ENCODE data around the gene RSPH10B.
"Not testable (repeated sequence)": the region's sequence is repeated elsewhere in the genome, so short reads cannot be mapped to it uniquely, and the experiment has no call there.

Gene RSPH10B

DNA sequence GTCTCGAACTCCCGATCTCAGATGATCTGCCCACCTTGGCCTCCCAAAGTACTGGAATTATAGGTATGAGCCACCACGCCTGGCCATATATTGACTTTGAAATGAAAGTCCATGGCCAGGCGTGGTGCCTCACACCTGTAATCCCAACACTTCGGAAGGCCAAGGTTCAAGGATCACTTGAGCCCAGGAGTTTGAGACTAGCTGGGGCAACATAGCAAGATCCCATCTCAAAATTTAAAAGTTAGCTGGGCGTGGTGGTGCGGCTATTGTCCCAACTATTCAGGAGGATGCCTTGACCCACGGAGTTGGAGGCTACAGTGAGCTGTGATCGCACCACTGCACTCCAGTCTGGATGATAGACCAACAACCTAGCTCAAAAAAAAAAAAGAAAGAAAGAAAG lies 78.0 kb downstream of the RSPH10B start:
- H3K79me1 ChIP-seq (ENCODE audit: low read length), result no peaks in the 10 kb centered on the region
- WGBS (ENCODE audit: extremely low coverage, insufficient coverage, low lambda C conversion rate), result no CpG with 5 or more reads among the region's 9 CpGs
- H3K27me3 ChIP-seq (ENCODE audit: insufficient read depth, low read length, poor library complexity), result no peaks in the 10 kb centered on the region
- no peak overlapping the region for H4K5ac ChIP-seq (ENCODE audit: low read length)
- H3K79me2 ChIP-seq (ENCODE audit: control insufficient read depth, insufficient read depth, low read length), result no peaks in the 10 kb centered on the region
- no peak overlapping the region for H3K27ac ChIP-seq (ENCODE audit: low read depth, low read length)
- no peak overlapping the region for H3K4me3 ChIP-seq (ENCODE audit: low read length)
- H3K36me3 ChIP-seq (ENCODE audit: control insufficient read depth, insufficient read depth, low read length), result no peaks in the 10 kb centered on the region
- no peak overlapping the region for H4K8ac ChIP-seq (ENCODE audit: low read depth, low read length)
- H2BK120ac ChIP-seq (ENCODE audit: low read depth, low read length), result no peak overlapping the region
- no peak overlapping the region for H2AK5ac ChIP-seq (ENCODE audit: low read length)
- no peak overlapping the region for H3K23ac ChIP-seq (ENCODE audit: low read length)
- no peak overlapping the region for H3K4me2 ChIP-seq (ENCODE audit: low read length)
- DNase-seq, result no peak
- no peak overlapping the region for H2BK15ac ChIP-seq (replicated peaks; ENCODE audit: low read depth)
- H2BK5ac ChIP-seq (ENCODE audit: low read length), result no peak overlapping the region
- no peak overlapping the region for H3K18ac ChIP-seq (ENCODE audit: low read length)
- H3K56ac ChIP-seq (ENCODE audit: low read length), result no peak overlapping the region
- no peak overlapping the region for H3K9ac ChIP-seq (ENCODE audit: low read length)
- H3K4me1 ChIP-seq (ENCODE audit: control insufficient read depth, low read depth, low read length), result no peaks in the 10 kb centered on the region
- no peak overlapping the region for H3K4ac ChIP-seq (ENCODE audit: low read depth, low read length)

GRCh38 chr7:5890244-5890643 lies 80.2 kb downstream of the RSPH10B start:
- not testable (repeated sequence) for H2BK120ac ChIP-seq (ENCODE audit: low read depth, low read length); H3K56ac ChIP-seq (ENCODE audit: low read length); H3K4me1 ChIP-seq (ENCODE audit: control insufficient read depth, low read depth, low read length); H3K79me1 ChIP-seq (ENCODE audit: low read length); H2BK15ac ChIP-seq (replicated peaks; ENCODE audit: low read depth); H4K5ac ChIP-seq (ENCODE audit: low read length); H3K36me3 ChIP-seq (ENCODE audit: control insufficient read depth, insufficient read depth, low read length); H3K79me2 ChIP-seq (ENCODE audit: control insufficient read depth, insufficient read depth, low read length); H3K9ac ChIP-seq (ENCODE audit: low read length); H3K27me3 ChIP-seq (ENCODE audit: insufficient read depth, low read length, poor library complexity); H3K23ac ChIP-seq (ENCODE audit: low read length); H2AK5ac ChIP-seq (ENCODE audit: low read length); H3K4me3 ChIP-seq (ENCODE audit: low read length); H3K27ac ChIP-seq (ENCODE audit: low read depth, low read length); H4K8ac ChIP-seq (ENCODE audit: low read depth, low read length); H3K4me2 ChIP-seq (ENCODE audit: low read length); H2BK5ac ChIP-seq (ENCODE audit: low read length); H3K4ac ChIP-seq (ENCODE audit: low read depth, low read length); DNase-seq; H3K18ac ChIP-seq (ENCODE audit: low read length)
- no CpG with 5 or more reads among the region's 2 CpGs for WGBS (ENCODE audit: extremely low coverage, insufficient coverage, low lambda C conversion rate)

DNA sequence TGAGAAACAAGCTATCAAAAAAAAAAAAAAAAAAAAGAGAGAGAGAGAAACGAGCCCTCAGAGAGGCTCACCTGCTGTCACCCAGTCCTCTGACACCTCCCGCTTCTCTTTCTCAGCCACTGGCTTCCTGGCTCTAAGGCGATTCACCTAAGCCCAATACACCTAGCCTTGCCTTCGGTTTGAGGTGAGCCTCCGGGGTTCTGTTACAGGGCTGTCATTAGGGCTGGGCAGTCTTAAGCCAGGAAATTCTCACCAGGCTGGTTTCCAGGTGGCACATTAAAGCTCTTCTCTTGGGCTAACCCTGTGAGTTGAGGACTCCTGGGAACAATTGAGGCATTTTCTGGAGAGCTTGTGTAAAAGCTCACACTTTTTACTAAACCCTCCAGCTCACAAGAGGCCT lies 82.5 kb downstream of the RSPH10B start:
- not testable (repeated sequence) for H3K4me1 ChIP-seq (ENCODE audit: control insufficient read depth, low read depth, low read length); H4K5ac ChIP-seq (ENCODE audit: low read length); H3K27ac ChIP-seq (ENCODE audit: low read depth, low read length); H3K9ac ChIP-seq (ENCODE audit: low read length); H3K4me3 ChIP-seq (ENCODE audit: low read length); H3K4me2 ChIP-seq (ENCODE audit: low read length); H3K36me3 ChIP-seq (ENCODE audit: control insufficient read depth, insufficient read depth, low read length); H2BK15ac ChIP-seq (replicated peaks; ENCODE audit: low read depth); H4K8ac ChIP-seq (ENCODE audit: low read depth, low read length); H3K56ac ChIP-seq (ENCODE audit: low read length); H2AK5ac ChIP-seq (ENCODE audit: low read length); H3K79me1 ChIP-seq (ENCODE audit: low read length); DNase-seq; H3K23ac ChIP-seq (ENCODE audit: low read length); H2BK5ac ChIP-seq (ENCODE audit: low read length); H3K27me3 ChIP-seq (ENCODE audit: insufficient read depth, low read length, poor library complexity); H3K18ac ChIP-seq (ENCODE audit: low read length); H2BK120ac ChIP-seq (ENCODE audit: low read depth, low read length); H3K4ac ChIP-seq (ENCODE audit: low read depth, low read length); H3K79me2 ChIP-seq (ENCODE audit: control insufficient read depth, insufficient read depth, low read length)
- WGBS (ENCODE audit: extremely low coverage, insufficient coverage, low lambda C conversion rate), result no CpG with 5 or more reads among the region's 5 CpGs

DNA sequence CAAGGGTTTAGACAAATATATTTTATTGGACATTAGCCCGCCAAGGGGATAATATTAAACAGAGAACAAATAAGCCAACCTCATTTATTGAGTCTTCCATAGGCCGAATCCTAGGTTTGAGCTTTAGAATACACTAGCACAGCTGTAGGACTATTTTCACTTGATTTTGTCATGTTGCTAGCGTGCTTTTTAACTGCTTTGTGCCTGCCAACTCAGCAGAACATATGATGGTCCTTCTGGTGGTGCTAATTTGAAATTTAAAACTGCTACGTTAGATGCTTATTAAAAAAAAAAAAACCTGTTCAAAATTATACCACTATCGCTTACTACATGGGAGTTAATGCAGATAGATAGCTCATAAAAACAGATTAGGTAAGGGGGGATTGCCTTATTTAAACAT lies 86.1 kb downstream of the RSPH10B start:
- WGBS (ENCODE audit: extremely low coverage, insufficient coverage, low lambda C conversion rate), result no CpG with 5 or more reads among the region's 5 CpGs

DNA sequence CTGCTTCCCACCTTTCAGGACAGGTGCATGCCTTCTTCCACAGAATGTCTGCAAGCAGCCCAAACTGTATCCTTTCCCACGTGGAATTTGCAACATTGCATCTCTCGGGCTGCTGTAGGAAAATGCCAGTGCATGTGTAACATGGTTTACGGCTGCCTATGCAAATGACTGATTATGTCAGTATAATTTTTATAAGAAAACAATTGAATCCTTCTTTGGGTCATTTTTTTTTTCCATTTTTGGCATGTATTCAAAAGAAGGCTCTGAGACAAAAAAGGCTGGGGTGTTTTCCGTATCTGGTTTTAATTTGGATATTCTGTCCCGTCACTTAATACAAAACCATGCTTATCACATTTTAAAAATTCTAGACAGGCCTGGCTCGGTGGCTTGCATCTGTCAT lies 90.4 kb downstream of the RSPH10B start:
- not testable (repeated sequence) for H3K27me3 ChIP-seq (ENCODE audit: insufficient read depth, low read length, poor library complexity); H3K36me3 ChIP-seq (ENCODE audit: control insufficient read depth, insufficient read depth, low read length); H2BK120ac ChIP-seq (ENCODE audit: low read depth, low read length); H2BK5ac ChIP-seq (ENCODE audit: low read length); H3K4me1 ChIP-seq (ENCODE audit: control insufficient read depth, low read depth, low read length); H3K4ac ChIP-seq (ENCODE audit: low read depth, low read length); H3K23ac ChIP-seq (ENCODE audit: low read length); H4K5ac ChIP-seq (ENCODE audit: low read length); H3K9ac ChIP-seq (ENCODE audit: low read length); H2AK5ac ChIP-seq (ENCODE audit: low read length); H3K79me1 ChIP-seq (ENCODE audit: low read length); H3K4me3 ChIP-seq (ENCODE audit: low read length); H3K56ac ChIP-seq (ENCODE audit: low read length); H3K27ac ChIP-seq (ENCODE audit: low read depth, low read length); H3K4me2 ChIP-seq (ENCODE audit: low read length); H4K8ac ChIP-seq (ENCODE audit: low read depth, low read length); DNase-seq; H3K18ac ChIP-seq (ENCODE audit: low read length); H2BK15ac ChIP-seq (replicated peaks; ENCODE audit: low read depth); H3K79me2 ChIP-seq (ENCODE audit: control insufficient read depth, insufficient read depth, low read length)
- no CpG with 5 or more reads among the region's 6 CpGs for WGBS (ENCODE audit: extremely low coverage, insufficient coverage, low lambda C conversion rate)

More for the DNA sequence above, 86.1 kb downstream of the RSPH10B start:
- not testable (repeated sequence) for H3K27me3 ChIP-seq (ENCODE audit: insufficient read depth, low read length, poor library complexity); H3K4me2 ChIP-seq (ENCODE audit: low read length); H2AK5ac ChIP-seq (ENCODE audit: low read length); H3K4ac ChIP-seq (ENCODE audit: low read depth, low read length); DNase-seq; H3K27ac ChIP-seq (ENCODE audit: low read depth, low read length); H3K79me2 ChIP-seq (ENCODE audit: control insufficient read depth, insufficient read depth, low read length); H2BK120ac ChIP-seq (ENCODE audit: low read depth, low read length); H2BK5ac ChIP-seq (ENCODE audit: low read length); H3K23ac ChIP-seq (ENCODE audit: low read length); H3K36me3 ChIP-seq (ENCODE audit: control insufficient read depth, insufficient read depth, low read length); H3K18ac ChIP-seq (ENCODE audit: low read length); H3K79me1 ChIP-seq (ENCODE audit: low read length); H2BK15ac ChIP-seq (replicated peaks; ENCODE audit: low read depth); H4K5ac ChIP-seq (ENCODE audit: low read length); H3K56ac ChIP-seq (ENCODE audit: low read length); H4K8ac ChIP-seq (ENCODE audit: low read depth, low read length); H3K4me3 ChIP-seq (ENCODE audit: low read length); H3K9ac ChIP-seq (ENCODE audit: low read length); H3K4me1 ChIP-seq (ENCODE audit: control insufficient read depth, low read depth, low read length)

DNA sequence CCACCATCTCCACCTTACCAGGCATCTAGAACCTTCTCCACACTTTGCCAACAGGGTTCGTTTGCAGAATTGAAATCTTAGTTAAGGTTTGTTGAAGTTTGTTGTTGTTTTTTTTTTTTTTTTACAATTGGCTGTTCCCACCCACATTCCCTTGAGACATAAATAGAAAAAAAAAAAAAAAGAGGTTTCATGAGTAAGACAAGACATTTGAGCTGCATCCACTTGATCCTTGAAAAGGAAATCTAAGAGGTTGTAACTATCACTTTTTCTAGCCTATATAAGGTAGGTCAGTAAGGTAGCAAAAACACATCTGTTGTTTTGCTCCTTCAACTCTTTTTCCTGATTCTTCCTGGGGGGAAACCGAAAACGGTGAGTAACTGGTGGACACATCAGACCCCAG lies 90.9 kb downstream of the RSPH10B start:
- not testable (repeated sequence) for H3K4me3 ChIP-seq (ENCODE audit: low read length); H3K4me1 ChIP-seq (ENCODE audit: control insufficient read depth, low read depth, low read length); H3K79me1 ChIP-seq (ENCODE audit: low read length); H3K79me2 ChIP-seq (ENCODE audit: control insufficient read depth, insufficient read depth, low read length); H4K5ac ChIP-seq (ENCODE audit: low read length); H2BK15ac ChIP-seq (replicated peaks; ENCODE audit: low read depth); DNase-seq; H3K56ac ChIP-seq (ENCODE audit: low read length); H4K8ac ChIP-seq (ENCODE audit: low read depth, low read length); H3K18ac ChIP-seq (ENCODE audit: low read length); H3K27ac ChIP-seq (ENCODE audit: low read depth, low read length); H3K4ac ChIP-seq (ENCODE audit: low read depth, low read length); H3K23ac ChIP-seq (ENCODE audit: low read length); H3K4me2 ChIP-seq (ENCODE audit: low read length); H2BK5ac ChIP-seq (ENCODE audit: low read length); H2BK120ac ChIP-seq (ENCODE audit: low read depth, low read length); H2AK5ac ChIP-seq (ENCODE audit: low read length); H3K36me3 ChIP-seq (ENCODE audit: control insufficient read depth, insufficient read depth, low read length); H3K27me3 ChIP-seq (ENCODE audit: insufficient read depth, low read length, poor library complexity); H3K9ac ChIP-seq (ENCODE audit: low read length)
- WGBS (ENCODE audit: extremely low coverage, insufficient coverage, low lambda C conversion rate), result no CpG with 5 or more reads among the region's 3 CpGs

All from mesendoderm (in vitro differentiated cells).